ENCODE results near the gene ADAMTS2. TPM values are rescaled to one million over a fixed set of nuclear protein-coding genes. Genes with fewer than 3 reads are reported as not detected.

Gene ADAMTS2
- total RNA-seq, 1 donor from 2014 or later = 18.8 TPM

DNA sequence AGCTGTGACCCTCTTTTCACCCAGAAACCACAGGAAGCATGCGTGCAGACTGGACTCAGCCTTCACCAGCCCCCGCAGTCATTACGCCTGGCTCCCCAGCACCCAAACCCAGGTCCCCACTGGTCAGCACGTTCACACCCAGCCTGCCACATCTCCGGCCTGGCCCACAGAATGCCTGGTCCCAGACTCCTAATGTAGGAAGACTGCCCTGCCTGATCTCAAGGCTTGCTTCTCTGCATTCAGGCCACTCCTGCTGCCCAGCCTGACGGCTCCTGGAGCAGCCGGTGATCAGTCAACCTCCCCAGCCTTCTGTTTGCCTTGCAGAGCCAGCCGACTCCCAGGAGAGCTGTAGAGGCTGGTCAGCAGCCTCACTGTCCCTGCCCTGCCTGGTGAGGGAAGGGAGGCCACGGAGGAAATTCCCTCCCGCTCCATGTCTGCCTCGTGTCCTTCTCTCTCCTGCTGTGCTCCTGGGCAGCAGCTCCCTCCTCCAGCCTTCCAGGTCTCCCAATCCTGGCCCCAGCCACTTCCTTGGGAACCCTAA, 25.4 kb downstream of the ADAMTS2 start:
- Histone ChIP-seq H3K27ac (ENCODE audit: low read depth, low read length) (peak overlapping the region; percentile 38), H2AFZ (ENCODE audit: low read depth, low read length) (peak overlapping the region; percentile 63)
- H3K27ac Mint-ChIP-seq (ENCODE audit: unreplicated experiment) = no peak overlapping the region

DNA sequence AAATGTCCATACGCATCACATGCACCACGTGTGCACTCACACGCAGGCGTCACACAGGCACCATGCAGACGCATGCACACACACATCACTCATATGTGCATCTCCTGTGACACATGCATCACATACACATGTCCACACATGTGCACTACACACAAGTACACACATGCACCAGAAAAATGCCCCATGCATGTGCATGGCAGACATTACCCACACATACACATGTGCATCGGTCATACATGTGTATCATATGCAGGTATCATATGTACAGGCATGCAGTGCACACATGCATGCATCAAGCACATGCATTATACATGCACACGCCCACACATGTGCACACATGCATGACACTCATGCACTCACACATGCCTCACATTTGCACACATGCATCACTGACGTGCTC, 26.1 kb downstream of the ADAMTS2 start:
- H2AFZ ChIP-seq (ENCODE audit: low read depth, low read length) = no peak overlapping the region
- Mint-ChIP-seq H3K4me1 (ENCODE audit: low read depth, unreplicated experiment) (peaks cover 11% of the 10 kb centered on the region), H3K36me3 (ENCODE audit: low read depth, unreplicated experiment) (peaks cover 6% of the 10 kb centered on the region), H3K9me3 (ENCODE audit: unreplicated experiment) (peaks cover 7% of the 10 kb centered on the region), H3K27ac (ENCODE audit: unreplicated experiment) (no peak overlapping the region), H3K27me3 (ENCODE audit: low read depth, unreplicated experiment) (peaks cover 25% of the 10 kb centered on the region), H3K4me3 (ENCODE audit: unreplicated experiment) (no peak overlapping the region)
- no peaks in the 10 kb centered on the region for H3K9me3 ChIP-seq (ENCODE audit: insufficient read depth, low read depth, low read length)
- H3K4me2 ChIP-seq (ENCODE audit: low read length) = no peak overlapping the region
- no peak overlapping the region for H3K9ac ChIP-seq (ENCODE audit: low read length)
- no peaks in the 10 kb centered on the region for H4K20me1 ChIP-seq (ENCODE audit: insufficient read depth, low read length)
- H3K4me3 ChIP-seq (ENCODE audit: insufficient read depth, low read depth, low read length) = no peak overlapping the region
- DNase-seq (ENCODE audit: low read depth) = no peak
- no peak overlapping the region for H3K27ac ChIP-seq (ENCODE audit: low read depth, low read length)
- H3K27me3 ChIP-seq (ENCODE audit: insufficient read depth, low read length) = no peaks in the 10 kb centered on the region
- TF ChIP-seq EZH2 (IDR thresholded peaks at IDR 0.05; ENCODE audit: insufficient read depth, low read length) = no peak
- TF ChIP-seq, protein P1, sequence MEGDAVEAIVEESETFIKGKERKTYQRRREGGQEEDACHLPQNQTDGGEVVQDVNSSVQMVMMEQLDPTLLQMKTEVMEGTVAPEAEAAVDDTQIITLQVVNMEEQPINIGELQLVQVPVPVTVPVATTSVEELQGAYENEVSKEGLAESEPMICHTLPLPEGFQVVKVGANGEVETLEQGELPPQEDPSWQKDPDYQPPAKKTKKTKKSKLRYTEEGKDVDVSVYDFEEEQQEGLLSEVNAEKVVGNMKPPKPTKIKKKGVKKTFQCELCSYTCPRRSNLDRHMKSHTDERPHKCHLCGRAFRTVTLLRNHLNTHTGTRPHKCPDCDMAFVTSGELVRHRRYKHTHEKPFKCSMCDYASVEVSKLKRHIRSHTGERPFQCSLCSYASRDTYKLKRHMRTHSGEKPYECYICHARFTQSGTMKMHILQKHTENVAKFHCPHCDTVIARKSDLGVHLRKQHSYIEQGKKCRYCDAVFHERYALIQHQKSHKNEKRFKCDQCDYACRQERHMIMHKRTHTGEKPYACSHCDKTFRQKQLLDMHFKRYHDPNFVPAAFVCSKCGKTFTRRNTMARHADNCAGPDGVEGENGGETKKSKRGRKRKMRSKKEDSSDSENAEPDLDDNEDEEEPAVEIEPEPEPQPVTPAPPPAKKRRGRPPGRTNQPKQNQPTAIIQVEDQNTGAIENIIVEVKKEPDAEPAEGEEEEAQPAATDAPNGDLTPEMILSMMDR (IDR thresholded peaks at IDR 0.05; ENCODE audit: insufficient read depth, low read depth, low read length) = no peak
- peaks cover 5% of the 10 kb centered on the region for H3K4me1 ChIP-seq (ENCODE audit: insufficient read depth, low read length)
- FAIRE-seq = no peak
- H3K79me2 ChIP-seq (ENCODE audit: insufficient read depth, low read length) = no peaks in the 10 kb centered on the region
- no peaks in the 10 kb centered on the region for H3K36me3 ChIP-seq (ENCODE audit: insufficient read depth, low read length)

More for the DNA sequence above, 25.4 kb downstream of the ADAMTS2 start:
- H3K4me1 ChIP-seq (ENCODE audit: insufficient read depth, low read length) = peaks cover 5% of the 10 kb centered on the region
- DNase-seq (ENCODE audit: low read depth) (peak; percentile 74), FAIRE-seq (no peak)
- H3K4me1 Mint-ChIP-seq (ENCODE audit: low read depth, unreplicated experiment) = peaks cover 11% of the 10 kb centered on the region
- H3K79me2 ChIP-seq (ENCODE audit: insufficient read depth, low read length) = no peaks in the 10 kb centered on the region
- H3K36me3 ChIP-seq (ENCODE audit: insufficient read depth, low read length) = no peaks in the 10 kb centered on the region
- H3K9me3 ChIP-seq (ENCODE audit: insufficient read depth, low read depth, low read length) = no peaks in the 10 kb centered on the region
- peaks cover 7% of the 10 kb centered on the region for H3K9me3 Mint-ChIP-seq (ENCODE audit: unreplicated experiment)
- H3K4me3 Mint-ChIP-seq (ENCODE audit: unreplicated experiment) = no peak overlapping the region
- no peaks in the 10 kb centered on the region for H3K27me3 ChIP-seq (ENCODE audit: insufficient read depth, low read length)
- H4K20me1 ChIP-seq (ENCODE audit: insufficient read depth, low read length) = no peaks in the 10 kb centered on the region
- H3K4me3 ChIP-seq (ENCODE audit: insufficient read depth, low read depth, low read length) = no peak overlapping the region
- TF ChIP-seq, protein P1 (IDR thresholded peaks at IDR 0.05; ENCODE audit: insufficient read depth, low read depth, low read length) = no peak
- no peak for TF ChIP-seq EZH2 (IDR thresholded peaks at IDR 0.05; ENCODE audit: insufficient read depth, low read length)
- peaks cover 6% of the 10 kb centered on the region for H3K36me3 Mint-ChIP-seq (ENCODE audit: low read depth, unreplicated experiment)
- peak overlapping the region; percentile 33 for H3K4me2 ChIP-seq (ENCODE audit: low read length)
- H3K9ac ChIP-seq (ENCODE audit: low read length) = peak overlapping the region; percentile 35
- H3K27me3 Mint-ChIP-seq (ENCODE audit: low read depth, unreplicated experiment) = peaks cover 29% of the 10 kb centered on the region

DNA sequence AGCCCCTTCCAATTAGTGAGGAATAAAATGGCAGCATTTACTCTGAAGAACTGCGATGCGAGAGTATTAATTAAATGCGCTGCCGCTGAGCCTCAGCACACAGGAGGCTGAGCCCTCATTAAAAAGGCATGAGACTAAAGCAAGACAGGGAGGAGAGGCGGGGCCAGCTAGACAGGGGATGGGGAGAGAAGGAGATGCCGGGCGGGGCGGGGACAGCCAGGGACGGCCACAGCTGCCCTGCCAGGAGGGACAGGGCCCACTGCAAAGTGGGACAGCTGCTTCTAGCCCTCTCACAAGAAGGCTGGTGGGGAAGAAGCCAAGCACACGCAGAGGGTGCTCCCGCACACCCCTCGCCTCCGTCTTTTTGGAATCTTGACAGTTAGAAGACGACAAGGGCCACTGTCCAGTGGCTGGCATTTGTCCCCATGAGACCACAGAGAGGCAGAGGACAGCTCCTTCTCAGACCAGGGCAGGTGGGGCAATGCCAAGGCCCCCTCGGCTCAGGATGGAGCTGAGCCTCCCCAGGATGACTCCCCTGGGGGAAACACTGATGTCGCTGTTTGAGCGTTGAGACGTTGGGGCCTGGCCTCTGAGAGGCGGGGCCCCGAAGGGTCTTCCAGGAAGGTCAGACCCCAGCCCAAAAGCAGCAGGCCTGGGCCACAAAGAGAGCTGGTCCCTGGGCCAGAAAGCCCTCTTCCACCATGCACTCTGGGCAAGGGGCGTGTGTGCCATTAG, 26.9 kb downstream of the ADAMTS2 start:
- Histone ChIP-seq H3K36me3 (ENCODE audit: insufficient read depth, low read length) (no peaks in the 10 kb centered on the region), H3K4me3 (ENCODE audit: insufficient read depth, low read depth, low read length) (no peak overlapping the region), H3K27ac (ENCODE audit: low read depth, low read length) (no peak overlapping the region), H3K9ac (ENCODE audit: low read length) (no peak overlapping the region), H3K79me2 (ENCODE audit: insufficient read depth, low read length) (no peaks in the 10 kb centered on the region), H4K20me1 (ENCODE audit: insufficient read depth, low read length) (no peaks in the 10 kb centered on the region), H2AFZ (ENCODE audit: low read depth, low read length) (no peak overlapping the region), H3K4me1 (ENCODE audit: insufficient read depth, low read length) (peaks cover 5% of the 10 kb centered on the region), H3K4me2 (ENCODE audit: low read length) (no peak overlapping the region), H3K27me3 (ENCODE audit: insufficient read depth, low read length) (no peaks in the 10 kb centered on the region), H3K9me3 (ENCODE audit: insufficient read depth, low read depth, low read length) (no peaks in the 10 kb centered on the region)
- no peak for TF ChIP-seq EZH2 (IDR thresholded peaks at IDR 0.05; ENCODE audit: insufficient read depth, low read length)
- TF ChIP-seq, protein P1 (IDR thresholded peaks at IDR 0.05; ENCODE audit: insufficient read depth, low read depth, low read length) = no peak
- FAIRE-seq (no peak), DNase-seq (ENCODE audit: low read depth) (no peak)
- no peak overlapping the region for H3K27ac Mint-ChIP-seq (ENCODE audit: unreplicated experiment)
- H3K36me3 Mint-ChIP-seq (ENCODE audit: low read depth, unreplicated experiment) = peaks cover 6% of the 10 kb centered on the region
- H3K27me3 Mint-ChIP-seq (ENCODE audit: low read depth, unreplicated experiment) = peaks cover 23% of the 10 kb centered on the region
- H3K4me1 Mint-ChIP-seq (ENCODE audit: low read depth, unreplicated experiment) = peaks cover 11% of the 10 kb centered on the region
- H3K4me3 Mint-ChIP-seq (ENCODE audit: unreplicated experiment) = no peak overlapping the region
- H3K9me3 Mint-ChIP-seq (ENCODE audit: unreplicated experiment) = peaks cover 7% of the 10 kb centered on the region

All from astrocyte (in vitro differentiated cells and primary cell).